HG02571 (cell line): ENCODE results near the gene XRN2.
A peak's percentile ranks its signal among the peaks of the same experiment; 100 is the strongest.

Experiments used
- ATAC-seq: cut with Tn5 transposase; IDR thresholded peaks from one replicate; pipeline ENCODE4 v1.9.1; 2021; ENCODE audit warnings: mild to moderate bottlenecking, moderate library complexity; ENCODE audit not compliant: unreplicated experiment

The XRN2 gene

DNA sequence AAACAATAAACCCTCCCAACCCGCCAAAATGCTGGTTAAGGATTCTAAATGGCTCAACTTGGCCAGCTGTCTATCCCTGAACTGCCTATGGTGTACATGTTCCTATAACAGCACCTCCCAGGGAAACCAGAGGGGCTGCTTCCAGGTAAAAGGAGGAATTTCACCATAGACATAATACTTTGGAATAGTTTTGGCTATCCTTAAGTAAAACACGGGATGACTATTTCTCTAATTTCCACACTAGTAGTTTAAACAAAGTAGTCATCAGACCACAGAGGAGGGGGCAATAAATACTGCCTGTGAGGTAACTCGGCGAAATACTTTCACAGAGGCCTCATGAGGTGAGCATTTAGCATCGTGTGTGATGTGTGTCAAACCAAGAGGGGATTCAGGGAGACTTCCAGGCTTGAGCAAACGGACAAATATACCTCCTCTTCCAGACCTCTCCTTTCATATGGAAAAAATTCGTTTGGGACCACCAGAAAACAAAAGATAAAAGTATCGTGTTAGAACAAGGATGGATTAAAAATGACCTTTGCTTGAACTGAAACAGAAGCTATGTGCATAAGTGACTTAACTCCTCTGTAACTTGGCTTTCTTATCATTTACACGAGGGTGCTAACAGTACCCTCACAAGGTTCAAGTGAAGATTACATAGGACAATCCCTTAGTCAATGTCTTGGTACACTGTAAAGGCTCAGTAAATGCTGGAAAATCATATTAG is 1.0 kb upstream of the XRN2 start:
- ATAC-seq, result no peak

DNA sequence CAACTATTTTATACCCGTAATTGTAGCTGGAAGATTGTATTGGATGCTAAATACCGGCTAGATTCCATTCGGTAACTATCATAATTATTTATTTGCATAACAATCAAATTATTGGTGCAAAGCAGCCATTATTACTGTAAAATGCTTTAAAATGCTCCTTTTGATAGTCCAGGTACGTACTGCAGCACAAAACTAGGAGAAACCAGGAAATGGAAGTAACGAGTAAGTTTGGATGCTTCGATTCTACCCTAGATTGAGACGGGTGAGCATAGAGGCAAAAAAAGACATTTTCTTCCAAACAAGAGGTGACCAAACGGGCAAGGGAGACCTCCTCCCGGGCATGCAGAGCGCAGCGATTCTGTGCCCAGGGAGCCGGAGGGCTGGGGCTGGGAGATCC is 469 bp upstream of the XRN2 start:
- ATAC-seq, result peak; percentile 32

DNA sequence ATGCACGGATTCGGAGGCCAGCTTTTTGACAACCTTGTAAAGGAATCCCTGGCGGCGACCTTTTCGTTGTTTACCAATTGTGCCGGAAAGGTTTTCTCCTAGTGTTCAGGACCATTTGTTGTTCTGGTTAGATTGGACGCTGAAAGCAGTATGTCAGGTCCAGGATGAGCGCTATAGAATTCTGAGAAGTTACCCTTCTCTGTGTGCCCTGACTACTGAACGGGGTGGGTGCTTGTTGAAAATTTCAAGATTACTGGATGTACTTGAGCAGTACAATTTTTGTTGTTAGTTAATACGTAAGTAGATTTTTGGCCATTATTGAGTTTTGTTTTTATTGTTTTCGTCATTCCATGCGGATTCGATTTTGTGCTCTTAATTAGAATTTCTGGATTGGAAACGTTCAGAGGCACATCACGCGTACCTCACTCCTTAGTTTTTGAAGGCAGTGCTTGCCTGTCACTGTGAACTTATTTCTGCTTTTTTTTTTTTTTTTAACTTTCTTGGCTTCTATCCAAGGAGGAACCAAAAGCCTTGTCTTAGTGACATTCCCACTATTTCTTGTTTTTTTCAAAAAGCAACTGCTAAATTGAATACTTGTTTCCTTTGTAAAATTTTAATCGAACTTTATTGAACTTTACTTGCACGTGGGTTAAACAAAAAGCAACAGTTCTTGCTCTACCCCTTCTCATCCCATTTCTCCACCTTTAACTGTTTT is 898 bp downstream of the XRN2 start:
- peak; percentile 5 for ATAC-seq

DNA sequence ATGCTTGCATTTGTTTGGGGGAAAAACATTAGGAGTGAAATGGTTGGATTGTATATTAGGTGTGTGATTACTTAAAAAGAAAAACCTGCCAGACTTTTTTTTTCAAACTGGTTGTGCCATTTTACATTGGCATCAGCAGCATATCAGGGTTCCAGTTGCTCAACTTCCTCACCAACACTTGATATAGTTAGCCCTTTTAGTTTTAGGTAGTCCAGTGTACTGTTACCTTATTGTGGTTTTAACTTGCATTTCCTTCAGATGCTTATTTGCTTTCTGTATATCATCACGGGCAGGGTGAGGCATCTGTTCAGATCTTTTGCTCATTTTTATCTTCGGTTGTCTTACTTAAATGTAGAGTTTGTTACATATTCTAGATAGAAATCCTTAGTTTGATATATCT is 5.2 kb downstream of the XRN2 start:
- ATAC-seq, result no peak

DNA sequence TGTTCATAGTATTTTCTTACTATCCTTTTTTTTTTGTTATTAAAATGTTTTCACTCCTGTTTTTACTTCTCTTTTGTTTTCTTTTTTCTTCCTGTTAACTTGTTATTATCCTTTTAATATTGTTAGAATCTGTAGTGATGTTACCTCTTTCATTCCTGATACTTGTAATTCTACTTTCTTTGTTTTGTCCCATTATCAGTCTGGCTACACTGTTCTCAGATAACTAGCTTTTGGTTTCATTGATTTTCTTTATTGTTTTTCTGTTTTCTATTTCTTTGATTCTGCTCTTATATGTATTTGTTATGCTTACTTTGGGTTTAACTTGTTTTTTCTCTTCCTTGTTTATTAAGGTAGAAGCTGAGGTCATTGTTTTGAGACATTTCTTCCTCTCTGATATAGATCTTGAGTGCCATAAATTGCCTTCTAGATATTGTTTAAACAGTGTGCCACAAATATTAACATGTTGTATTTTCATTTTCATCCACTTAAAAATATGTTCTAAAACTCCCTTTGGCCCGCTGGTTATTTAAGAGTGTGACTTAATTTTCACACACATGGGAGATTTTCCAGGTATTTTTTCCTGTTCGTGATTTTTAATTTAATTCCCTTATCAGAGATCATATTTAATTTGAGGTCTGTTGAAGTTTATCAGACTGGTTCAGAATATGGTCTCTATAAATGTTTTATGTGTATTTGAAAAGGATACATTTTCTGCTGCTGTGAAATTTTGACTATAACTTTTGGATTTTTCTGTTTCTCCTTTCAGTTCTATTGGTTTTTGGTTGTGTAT is 6.7 kb downstream of the XRN2 start:
- no peak for ATAC-seq

DNA sequence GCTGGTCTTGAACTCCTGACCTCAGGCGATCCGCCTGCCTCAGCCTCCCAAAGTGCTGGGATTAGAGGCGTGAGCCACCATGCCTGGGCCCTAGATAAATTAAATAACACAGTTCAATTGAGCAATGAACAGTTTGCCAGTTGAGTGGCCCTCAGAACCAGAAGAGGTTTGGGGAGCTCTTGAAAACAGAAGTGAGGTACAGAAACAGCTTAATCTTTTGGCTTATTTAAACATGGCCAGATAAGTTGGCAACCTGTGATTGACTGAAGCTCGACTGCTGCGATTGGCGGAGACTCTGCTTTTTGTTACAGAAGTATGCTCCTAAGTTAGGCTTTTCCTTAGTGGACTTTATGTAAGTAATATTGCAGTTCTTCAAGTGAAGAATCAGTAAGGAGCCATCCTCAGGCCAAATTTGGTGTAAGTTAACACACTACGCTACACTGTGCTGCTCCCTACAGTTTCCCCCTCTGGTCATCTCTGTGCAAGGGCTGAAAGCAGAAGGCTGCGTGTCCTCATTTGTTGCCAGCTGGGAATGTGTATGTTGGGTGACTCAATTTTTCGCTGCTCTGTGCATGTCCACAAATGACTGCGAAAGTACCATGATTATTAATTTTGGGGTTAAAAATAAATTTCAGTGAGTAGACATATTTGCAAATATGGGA is 9.8 kb downstream of the XRN2 start:
- ATAC-seq, result no peak

DNA sequence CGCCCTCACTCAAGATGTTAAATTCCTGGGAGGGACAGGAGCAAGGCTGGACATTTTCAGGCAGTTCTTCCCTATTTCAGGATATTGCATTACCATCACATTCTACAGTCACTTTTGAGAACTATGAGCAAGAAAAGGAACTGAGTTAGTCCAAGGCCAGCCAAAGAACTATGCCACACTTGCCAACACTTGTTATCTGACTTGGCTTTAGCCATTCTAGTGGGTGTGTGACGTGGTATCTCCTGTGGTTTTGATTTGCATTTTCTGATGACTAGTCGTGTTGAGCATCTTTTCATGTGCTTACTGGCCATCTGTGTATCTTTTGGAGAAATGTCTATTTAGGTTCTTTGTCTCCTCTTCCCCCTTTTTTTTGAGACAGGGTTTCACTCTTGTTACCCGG is 12.0 kb downstream of the XRN2 start:
- peak; percentile 53 for ATAC-seq

DNA sequence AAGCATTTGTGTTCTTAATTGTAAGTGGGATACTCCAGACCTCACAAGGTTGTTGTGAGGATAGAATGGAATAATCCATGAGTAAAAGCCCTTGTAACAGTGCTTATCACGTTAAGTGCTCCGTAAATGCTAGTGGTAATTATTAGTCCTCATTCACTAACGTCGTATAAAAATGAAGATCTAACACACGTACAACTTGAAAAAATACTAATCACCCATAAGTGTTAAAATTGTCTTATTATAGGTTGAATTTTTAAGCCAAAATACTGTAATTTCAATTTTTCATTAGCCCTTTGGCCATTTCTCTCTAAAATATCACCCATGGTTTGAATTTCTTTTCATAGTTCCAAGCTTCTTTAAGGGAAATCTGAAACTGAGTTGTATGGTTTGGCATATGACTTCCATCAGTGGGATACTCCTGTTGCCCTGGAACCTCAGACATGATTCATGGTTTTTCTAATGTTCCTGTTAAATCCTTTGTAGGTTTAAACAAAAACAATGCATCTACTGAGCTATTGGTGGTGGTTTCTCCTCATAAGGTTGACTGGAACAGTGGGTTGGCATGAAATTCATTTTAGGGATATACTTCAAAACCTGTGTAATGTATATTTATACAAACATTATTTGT is 19.1 kb downstream of the XRN2 start:
- ATAC-seq, result no peak

DNA sequence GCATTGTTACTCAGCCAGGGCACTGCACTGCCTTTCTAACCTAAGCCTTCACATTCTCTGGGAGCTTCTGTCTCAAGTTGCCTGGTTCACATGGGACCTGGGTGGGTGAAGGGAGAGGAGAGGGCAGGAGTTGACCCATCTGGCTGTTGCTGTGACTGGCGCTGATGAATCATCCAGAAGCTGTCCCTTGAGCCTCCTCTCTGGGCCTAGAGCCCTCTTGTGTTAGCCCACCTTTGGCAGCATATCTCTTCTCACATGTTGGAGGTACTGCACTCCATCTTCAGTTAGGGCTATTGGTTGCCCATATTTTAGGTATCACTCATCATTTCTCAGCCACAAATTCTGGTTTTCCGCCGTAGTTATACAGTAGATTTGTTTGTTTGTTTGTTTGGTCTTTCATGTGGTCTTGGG is 19.8 kb downstream of the XRN2 start:
- no peak for ATAC-seq

DNA sequence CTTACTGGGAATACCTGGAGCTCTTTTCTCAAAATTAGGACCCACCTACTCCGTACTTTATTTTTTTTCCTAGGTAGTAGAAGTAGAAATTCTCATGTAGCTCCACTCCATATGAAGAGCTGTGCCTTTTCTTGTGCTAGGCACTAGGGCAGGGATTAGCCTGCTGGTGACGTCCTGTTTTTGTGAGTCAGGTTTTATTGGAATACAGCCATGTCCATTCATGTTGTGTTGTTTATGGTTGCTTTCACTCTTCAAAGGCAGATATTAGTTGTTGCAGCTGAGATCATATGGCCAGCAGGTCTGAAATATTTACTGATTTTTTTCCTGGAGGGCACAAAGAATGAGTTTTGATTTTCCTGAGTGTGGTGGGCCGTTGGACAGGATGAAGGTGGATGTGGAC is 20.5 kb downstream of the XRN2 start:
- no peak for ATAC-seq

DNA sequence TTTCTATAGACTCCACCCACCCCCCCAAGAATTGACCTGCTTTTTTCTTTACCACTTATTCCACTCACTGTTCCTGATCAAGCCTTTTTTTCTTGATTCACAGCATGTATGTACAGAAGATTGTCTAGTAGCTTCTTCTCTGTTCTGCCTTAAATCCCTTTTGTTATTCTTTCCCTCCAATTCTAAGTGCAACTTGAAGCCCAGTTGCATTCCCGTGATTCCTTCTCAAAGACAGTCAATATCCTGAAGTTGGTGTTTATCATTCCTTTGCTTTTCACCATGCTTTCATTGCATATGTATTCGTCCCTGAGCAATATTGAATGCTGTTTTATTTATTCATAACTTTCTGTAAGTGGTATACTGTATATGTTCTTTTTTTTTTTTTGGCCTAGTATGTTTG is 21.0 kb downstream of the XRN2 start:
- no peak for ATAC-seq

DNA sequence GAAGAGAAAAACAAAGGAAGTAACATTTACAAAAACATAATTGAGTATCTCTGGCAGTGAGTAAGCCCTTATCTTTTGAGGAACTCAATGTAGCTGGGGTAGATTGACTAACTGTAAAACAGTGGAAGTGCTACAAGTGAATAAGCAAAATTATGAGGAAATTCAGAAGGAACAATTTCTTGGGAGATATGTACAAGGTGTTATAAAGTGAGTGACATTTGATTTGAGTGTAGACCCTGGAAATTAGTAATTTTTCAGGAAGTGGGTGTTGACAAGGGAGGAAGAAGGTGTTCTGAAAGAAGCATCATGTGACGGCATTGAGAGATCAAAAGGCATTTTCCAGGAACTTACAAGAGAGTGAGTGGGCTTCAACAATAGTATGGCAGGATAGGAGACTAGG is 22.2 kb downstream of the XRN2 start:
- ATAC-seq, result no peak

DNA sequence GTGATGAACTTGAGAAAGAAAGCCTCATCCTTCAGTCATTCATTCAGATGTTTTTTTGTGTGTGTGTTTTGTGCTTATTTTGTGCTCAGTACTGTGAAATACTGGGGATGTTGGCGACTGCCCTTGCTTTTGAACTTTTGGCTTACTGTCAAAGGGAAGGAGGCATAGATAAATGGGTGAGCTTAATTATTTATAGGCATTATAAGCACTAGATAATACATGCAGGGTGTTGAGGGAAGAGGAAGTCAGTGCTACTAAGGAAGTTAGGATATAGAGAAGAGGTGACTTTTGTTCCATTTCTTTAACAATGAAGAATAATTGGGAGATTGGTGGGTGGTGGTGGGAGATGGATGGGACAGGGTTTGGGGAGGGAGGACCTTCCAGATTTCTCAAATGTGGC is 23.6 kb downstream of the XRN2 start:
- no peak for ATAC-seq

DNA sequence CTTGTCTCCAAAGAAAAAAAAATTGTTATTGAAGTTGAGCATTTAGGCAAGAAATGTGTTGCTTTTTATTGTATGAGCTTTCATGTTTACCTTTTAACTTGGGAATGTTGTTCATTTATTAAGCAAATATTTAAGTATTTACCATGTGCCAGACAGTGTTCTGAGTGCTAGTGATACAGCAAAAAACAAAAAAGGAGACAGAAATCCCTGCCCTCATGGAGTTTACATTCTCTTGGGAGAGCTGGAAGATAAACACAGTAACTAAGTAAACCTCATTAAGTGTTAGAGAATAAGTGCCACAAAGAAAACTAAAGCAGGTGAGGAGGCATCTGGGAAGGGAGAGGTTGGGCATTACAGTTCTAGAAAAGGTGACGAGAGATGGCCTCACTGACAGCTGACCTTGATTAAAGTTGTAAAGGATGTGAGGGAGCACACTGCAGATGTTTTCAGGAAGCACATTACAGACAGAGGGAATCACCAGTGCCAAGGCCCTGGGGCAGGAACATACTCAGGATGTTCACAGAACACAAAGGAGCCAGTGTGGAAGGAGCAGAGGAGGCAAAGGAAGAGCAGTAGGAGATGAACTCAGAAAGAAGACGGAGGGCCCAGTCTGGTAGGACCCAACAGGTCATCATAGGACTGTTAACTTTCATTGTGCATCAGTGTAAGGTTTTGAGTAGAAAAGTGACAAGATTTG is 33.5 kb downstream of the XRN2 start:
- ATAC-seq, result no peak

DNA sequence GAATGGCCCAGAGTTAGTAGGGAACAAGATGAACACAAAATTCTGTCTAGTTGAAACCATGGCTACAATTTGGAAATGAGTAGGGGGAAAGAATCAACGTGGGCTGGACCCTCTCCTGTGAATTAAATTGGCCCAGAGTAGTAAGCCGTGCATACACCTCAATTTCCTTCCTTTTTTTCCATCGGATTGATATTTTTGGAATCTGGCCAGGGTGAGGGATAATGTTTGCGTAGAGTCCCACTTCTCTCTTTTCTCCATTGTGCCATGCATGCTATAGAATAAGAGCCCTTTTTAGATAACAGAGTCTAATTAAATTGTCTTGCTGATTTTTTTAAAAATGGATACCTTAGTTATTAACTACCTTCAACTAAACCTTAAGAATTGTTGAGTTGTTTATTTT is 35.2 kb downstream of the XRN2 start:
- no peak for ATAC-seq

DNA sequence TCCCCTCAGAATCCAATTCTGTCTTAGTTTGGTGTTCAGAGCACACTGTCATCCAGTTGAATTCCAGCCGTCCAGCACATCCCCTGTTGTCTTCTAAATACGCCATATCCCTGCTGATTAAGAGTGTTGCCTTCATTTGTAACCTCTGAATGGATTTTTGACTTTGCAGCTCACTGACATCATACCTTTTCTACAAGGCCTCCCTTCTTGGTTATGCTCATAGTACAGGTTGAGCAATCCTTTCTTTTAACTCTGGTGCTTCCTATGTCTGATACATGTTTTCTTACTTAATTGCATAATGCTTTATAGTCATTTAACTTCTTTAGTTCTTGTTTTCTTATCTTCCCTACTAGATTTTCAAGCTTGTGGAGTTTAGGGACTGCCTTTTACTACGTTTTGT is 36.4 kb downstream of the XRN2 start:
- no peak for ATAC-seq

DNA sequence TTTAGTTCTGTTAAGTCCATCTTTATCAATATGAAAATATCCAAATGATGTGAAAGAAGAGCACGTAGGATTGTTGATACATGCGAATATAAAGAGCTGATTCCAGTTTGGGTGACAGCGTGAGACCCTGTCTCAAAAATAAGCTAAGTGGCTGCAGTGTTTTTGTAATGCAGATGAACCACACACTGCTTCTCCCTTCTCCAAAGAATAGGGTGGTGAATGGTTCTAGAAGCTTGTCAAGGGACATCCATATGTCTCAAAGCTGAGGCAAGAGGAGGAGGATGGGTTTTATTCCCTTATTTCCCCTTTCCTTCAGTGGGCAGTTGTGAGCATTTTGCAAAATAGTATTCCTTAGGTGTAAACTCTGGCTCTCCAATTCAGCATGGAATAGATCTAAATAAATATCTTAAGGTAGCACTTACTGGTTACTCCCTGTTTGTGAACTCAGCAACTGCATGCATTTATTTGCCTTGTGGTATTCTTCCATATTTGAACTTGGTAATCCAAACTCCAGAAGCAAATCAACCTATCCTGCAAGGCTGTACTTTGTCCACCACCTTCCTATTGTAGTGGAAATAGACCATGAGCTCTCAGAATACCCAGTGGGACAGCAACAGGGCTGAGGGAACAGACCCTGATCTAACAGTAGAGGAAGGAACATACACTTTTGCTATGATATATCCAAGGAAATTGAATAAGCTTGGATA is 38.0 kb downstream of the XRN2 start:
- ATAC-seq, result no peak

DNA sequence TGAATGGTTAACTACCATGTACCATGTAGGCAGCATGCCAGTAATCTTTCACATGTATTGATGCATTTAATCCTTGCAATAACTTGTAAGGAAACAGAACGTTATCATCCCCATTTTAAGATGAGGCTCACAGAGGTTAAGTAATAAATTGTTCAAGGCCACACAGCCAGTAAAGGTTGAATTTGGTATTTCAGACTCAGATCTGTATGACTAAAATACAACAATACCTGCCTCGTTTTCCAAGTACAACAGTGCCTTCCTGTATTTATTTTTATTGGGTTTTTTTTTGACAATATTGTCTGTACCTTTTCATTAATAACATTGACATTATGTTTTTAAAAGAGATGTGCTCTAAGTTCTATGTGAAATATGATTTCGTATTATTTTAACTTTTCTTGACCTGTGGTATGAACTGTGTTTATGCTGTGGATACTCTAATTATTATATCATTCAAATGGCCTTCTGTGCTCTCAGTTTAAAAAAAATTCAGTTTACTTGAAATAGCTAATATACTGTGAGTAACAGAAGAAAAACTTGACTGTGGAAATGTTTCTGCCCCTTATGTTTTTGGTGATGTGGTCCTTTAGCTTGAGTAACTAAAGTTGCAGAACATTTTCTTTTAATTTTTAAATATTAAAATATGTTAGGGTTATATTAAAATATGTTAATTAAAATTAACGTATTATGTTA is 39.7 kb downstream of the XRN2 start:
- ATAC-seq, result no peak

DNA sequence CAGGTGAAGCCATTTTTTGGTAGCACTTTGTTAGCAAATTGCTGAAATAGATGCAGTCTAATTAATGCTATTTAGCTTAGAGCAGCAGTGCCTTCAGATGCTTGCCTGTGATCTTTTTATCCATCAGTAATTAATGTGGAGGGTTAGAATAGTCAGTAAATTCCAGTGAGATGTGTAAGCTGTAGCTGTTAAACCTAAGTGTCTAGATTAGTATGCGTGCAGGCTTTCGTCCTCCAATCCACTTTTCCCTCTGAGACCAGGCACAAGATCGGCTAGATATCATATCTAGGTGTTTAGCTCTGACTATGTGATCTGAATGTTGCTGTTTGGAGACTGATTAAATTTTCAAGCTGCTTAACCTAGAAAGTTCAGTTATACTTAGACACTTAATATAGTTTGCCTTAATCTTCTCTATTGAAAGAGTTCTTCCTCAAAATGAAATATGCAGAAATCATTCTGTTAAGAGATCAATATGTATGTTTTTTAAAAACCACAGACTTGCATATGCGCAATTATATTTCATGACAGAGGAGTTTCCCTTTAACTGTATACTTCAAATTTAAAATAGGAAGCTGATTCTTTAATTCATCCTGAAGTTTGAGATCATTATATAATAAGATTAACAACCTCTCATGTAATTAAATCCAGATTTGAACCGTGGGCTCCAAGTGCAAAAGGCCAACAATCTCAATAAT is 41.2 kb downstream of the XRN2 start:
- ATAC-seq, result no peak
